Epithelial cell of esophagus (primary cell): Measurements from ENCODE around the gene FNDC11.

Experiments used
- DNase-seq: peaks from one replicate; pipeline ENCODE4 v3.0.0; 2010; ENCODE audit warnings: low read depth
- H3K4me3 ChIP-seq: 2 replicates; pipeline ENCODE4 v1.5.1; 2011; ENCODE audit warnings: mild to moderate bottlenecking, low read length, control low read depth
- TF ChIP-seq, protein P1 (sequence below): IDR thresholded peaks from 2 replicates; pipeline ENCODE4 v1.5.1; 2011; ENCODE audit warnings: low read depth, mild to moderate bottlenecking, low read length, control low read depth, inconsistent platforms; ENCODE audit not compliant: insufficient read depth; ENCODE audit errors: missing control alignments

FNDC11 gene

DNA sequence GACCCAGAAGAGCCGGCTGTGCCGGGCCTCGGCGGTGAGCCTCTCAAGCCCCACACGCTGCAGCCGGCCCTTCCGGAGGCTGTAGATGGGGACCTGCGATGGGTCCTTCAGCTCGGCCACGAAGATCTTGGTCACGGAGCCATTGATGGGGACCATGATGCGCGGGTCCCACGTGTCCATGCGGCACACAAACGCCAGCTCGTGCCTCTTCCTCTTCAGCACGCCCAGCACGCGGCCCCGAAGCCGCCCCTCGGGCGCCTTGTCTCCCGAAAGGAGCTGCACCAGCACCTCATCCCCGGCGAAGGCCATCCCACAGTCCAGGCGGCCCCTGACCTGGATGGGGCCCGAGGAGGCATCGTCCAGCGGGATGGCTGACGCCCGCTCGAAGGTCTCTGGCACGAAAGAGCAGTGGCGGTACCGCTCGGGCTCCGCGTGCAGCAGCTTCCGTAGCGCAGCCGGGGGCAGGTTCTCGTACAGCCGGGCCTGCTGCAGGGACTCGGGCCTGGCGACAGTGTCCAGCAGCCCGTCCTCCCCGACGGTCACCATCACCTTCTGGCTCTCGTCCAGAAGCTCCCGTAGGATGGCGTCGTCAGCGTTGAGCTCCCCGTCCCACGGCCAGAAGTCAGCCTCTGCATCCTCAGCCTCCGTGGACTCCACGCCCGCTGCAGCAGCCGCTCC, 11.2 kb downstream of the FNDC11 start:
- no peak for DNase-seq
- TF ChIP-seq, protein P1, sequence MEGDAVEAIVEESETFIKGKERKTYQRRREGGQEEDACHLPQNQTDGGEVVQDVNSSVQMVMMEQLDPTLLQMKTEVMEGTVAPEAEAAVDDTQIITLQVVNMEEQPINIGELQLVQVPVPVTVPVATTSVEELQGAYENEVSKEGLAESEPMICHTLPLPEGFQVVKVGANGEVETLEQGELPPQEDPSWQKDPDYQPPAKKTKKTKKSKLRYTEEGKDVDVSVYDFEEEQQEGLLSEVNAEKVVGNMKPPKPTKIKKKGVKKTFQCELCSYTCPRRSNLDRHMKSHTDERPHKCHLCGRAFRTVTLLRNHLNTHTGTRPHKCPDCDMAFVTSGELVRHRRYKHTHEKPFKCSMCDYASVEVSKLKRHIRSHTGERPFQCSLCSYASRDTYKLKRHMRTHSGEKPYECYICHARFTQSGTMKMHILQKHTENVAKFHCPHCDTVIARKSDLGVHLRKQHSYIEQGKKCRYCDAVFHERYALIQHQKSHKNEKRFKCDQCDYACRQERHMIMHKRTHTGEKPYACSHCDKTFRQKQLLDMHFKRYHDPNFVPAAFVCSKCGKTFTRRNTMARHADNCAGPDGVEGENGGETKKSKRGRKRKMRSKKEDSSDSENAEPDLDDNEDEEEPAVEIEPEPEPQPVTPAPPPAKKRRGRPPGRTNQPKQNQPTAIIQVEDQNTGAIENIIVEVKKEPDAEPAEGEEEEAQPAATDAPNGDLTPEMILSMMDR: no peak
- no peak overlapping the region for H3K4me3 ChIP-seq

DNA sequence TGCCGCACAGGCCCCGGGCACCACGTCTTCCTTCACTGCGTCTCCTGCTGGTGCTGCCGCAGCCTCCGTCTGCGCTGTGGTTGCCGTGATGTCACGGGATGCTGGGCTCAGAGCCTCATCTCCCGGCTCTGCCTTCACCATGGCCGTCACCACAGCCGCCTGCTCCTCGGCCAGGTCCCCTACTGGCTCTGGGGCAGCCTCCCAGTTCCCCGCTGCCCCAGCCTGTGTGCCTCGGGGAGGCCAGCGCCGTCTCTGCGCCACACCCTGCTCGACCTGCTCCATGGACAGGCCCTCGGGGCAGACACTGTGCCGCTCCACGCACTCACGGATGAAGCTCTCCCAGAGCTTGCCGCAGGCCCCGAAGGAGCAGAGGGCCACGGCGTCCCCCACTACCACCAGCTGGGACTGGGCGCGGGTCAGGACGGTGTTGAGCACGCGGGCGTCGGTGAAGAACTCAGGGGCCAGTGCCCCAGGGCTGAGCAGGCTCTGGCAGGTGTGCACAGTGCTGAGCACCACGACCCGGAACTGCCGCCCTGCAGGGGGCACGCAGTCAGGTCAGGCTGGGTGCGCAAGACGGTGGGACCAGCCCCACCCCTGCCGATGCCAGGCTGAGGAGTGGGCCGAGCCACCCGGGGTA, 11.9 kb downstream of the FNDC11 start:
- no peak overlapping the region for H3K4me3 ChIP-seq
- DNase-seq: no peak
- TF ChIP-seq, protein P1: no peak

DNA sequence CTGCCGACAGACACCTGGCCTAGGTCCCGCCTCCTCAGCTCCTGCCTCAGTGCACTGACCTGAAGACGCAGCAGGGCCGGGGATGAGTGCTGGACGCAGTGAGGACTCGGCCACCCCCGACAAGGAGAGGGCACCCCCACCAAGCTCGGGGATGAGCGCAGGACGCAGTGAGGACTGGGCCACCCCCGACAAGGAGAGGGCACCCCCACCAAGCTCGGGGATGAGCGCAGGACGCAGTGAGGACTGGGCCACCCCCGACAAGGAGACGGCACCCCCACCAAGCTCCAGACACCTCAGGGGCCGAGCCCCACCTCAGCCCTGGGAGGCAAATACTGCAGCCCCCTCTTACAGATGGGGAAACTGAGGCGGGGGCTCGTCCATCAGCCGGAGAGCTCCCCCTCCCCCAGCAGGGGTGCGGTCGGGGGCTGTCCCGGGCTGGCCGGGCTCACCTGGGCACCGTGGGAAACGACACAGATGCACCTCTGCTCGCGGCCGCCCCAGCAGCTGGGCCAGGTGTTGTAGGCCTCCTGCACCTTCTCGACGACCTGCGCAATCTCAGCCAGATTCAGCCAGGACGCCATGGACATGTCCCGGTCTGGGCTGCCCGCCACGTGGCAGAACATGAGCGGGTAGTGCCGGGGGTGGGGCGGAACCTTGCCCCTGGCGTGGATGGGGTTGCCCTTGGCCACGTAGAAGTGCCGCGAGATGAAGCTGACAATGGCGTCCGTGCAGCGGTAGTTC, 12.6 kb downstream of the FNDC11 start:
- TF ChIP-seq, protein P1: no peak
- DNase-seq: no peak
- H3K4me3 ChIP-seq: no peak overlapping the region

DNA sequence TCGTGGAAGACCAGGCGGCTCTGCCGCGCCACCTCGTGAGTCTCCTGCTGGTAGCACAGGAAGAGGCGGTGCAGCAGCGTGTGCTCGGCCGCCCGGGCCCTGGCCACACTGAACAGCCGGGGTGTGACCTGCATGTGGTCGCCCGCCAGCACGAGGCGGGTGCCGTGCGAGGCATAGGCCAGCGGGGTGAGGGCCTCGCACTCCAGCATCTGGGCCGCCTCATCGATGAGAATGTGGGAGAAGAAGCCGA, 13.1 kb downstream of the FNDC11 start:
- no peak for DNase-seq
- H3K4me3 ChIP-seq: no peak overlapping the region

DNA sequence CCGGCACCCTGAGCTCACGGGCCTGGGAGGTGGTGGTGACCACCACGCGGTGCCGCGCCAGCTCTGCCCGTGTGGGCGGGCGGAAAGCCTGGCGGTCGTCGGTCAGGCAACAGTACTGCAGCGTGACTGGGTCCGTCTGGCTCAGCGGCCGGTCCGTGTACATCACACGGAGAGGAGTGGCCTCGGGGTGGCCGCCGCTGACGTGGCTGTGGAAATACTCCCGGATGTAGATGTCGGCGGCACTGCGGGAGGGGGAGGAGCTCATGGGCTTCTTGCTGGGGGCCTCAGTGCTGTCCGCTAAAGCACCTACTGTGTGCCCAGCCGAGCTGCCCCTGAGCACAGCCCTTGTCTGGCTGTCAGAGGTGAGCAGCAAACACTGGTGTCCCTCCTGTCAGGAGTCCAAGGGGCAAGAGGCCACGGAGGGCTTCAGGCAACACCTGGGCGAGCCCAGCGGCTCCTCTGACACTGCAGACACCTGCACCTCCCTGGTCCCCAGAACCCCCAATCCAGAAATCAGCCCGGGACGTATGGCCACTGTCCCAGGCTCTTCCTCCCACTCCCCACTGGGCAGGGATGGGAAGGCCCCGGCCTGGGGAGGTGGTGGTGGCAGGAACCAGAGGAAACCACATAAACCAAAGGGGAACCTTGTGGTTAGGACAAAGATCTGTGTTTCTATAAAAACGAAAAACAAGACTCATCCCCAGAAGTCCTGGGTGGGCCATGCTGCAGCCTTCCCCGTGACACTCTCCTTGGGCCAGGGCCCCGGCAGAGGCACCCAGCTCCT, 13.6 kb downstream of the FNDC11 start:
- TF ChIP-seq, protein P1: no peak
- no peak overlapping the region for H3K4me3 ChIP-seq
- no peak for DNase-seq

More for the DNA sequence above, 13.1 kb downstream of the FNDC11 start:
- TF ChIP-seq, protein P1: no peak

DNA sequence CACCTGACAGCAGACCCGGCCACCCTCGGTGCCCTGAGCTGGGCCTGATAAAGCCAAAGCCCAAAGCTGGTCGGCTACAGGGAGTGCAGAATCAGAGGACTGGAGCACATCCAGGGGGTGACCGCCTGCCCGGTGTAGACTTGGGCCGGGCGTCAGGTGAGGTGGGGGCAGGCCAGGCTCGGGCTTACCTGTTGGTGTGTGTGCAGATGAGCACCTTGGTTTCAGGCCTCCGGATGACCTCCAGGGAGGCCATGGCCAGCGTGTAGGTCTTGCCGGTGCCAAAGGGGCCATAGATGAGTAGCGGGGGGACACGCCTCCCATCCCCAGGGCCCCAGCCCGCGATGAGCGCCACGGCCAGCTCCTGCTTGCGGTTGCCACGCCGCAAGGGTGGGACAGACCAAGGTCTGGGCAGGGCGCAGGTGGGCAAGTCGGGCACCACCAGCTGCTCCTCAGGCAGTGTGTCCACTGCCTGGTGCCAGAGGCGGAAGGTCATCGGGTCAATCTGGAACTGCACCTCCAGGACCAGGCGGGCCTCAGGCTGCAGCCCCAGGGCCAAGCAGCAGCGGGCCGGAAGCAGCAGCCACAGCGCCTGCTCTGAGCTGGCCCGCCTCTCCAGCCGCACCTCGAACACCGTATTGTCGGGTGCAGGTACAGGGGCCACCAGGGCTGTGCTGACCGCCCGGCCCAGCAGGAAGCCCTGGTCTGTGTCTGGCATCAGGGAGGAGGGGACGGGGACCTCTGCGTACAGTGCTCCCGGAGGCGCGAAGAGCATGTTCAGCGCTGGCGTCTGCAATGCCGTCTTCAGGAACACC, 14.4 kb downstream of the FNDC11 start:
- TF ChIP-seq, protein P1: no peak
- H3K4me3 ChIP-seq: no peak overlapping the region
- DNase-seq: no peak
